Thoracic aorta (tissue), 2 donors: ENCODE results near the gene EID3. TPM values are rescaled to one million over a fixed set of nuclear protein-coding genes. Genes with fewer than 3 reads are reported as not detected.

Experiments
- ATAC-seq: fragments of 150-250 bp; one replicate; pipeline ENCODE4 v1.8.0; 2017; ENCODE audit warnings: low read depth; ENCODE audit not compliant: insufficient number of reproducible peaks, low FRiP score
- DNase-seq: peaks from one replicate; pipeline ENCODE4 v3.0.0-alpha.2; 2020; ENCODE audit warnings: low spot score
- H3K27ac ChIP-seq, 2 donors: fragments of 200-600 bp; sonication (generic); 1 replicate in 1 of 2; 2 replicates in 1 of 2; pipeline ENCODE4 v1.5.1; 2016; ENCODE audit warnings: mild to moderate bottlenecking in 2 of 2, moderate library complexity in 2 of 2
- H3K27me3 ChIP-seq: fragments of 200-600 bp; sonication (generic); replicated peaks from 2 replicates; pipeline ENCODE4 v1.6.0; 2016; ENCODE audit warnings: mild to moderate bottlenecking; ENCODE audit not compliant: insufficient read depth
- H3K36me3 ChIP-seq: fragments of 200-600 bp; sonication (generic); one replicate; pipeline ENCODE4 v1.5.1; 2016
- H3K4me1 ChIP-seq, 2 donors: fragments of 200-600 bp; sonication (generic); 1 replicate in 1 of 2; 2 replicates in 1 of 2; pipeline versions ENCODE4 v1.5.1 to v1.6.0; 2016; ENCODE audit warnings: low read depth in 2 of 2, mild to moderate bottlenecking in 1 of 2; ENCODE audit not compliant: control insufficient read depth in 1 of 2
- H3K4me3 ChIP-seq: fragments of 200-600 bp; sonication (generic); 2 replicates; pipeline ENCODE4 v1.5.1; 2016; ENCODE audit warnings: mild to moderate bottlenecking
- H3K9me3 ChIP-seq: fragments of 200-600 bp; sonication (generic); 2 replicates; pipeline ENCODE4 v1.5.1; 2016
- CTCF ChIP-seq: fragments of 200-600 bp; sonication (generic); IDR thresholded peaks from one replicate; pipeline ENCODE4 v1.5.1; 2019; ENCODE audit warnings: antibody characterized with exemption
- total RNA-seq, 2 donors: library from RNA; depleted of rRNA; stranded (reverse); fragments of >200 nt; gene quantifications; one replicate each; pipeline versions ENCODE4 v1.1.0 to v1.2.3, GENCODE V29; 2016

The EID3 gene
- total RNA-seq, 2 donors from 2014 or later, result 32.7 to 33.7 TPM

DNA sequence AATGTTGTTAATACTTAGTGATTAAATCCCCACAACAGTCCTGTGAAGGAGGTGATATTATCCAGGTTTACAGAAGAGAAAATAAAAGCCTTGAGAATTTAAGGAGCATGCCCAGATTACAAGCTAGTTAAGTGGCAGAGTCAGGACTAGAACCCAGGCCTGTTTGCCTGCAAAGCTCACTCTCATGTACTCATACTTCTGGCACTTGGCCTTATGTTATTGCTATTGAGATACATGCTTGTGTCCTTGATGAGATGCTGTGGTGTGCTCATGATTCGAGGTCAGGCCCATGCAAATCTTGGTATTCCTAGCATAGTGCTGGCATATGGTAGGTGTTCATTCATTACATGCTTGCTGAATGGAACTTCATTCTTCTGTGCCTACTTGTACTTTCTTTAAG is 7.6 kb upstream of the EID3 start:
- Histone ChIP-seq H3K36me3 (peaks cover 31% of the 10 kb centered on the region), H3K27me3 (no peaks in the 10 kb centered on the region), H3K9me3 (no peaks in the 10 kb centered on the region), H3K4me3 (peak overlapping the region; percentile 0), H3K27ac (no peak overlapping the region), H3K4me1 (peaks cover 48 to 91% of the 10 kb centered on the region in 2 donors)
- no peak for DNase-seq
- TF ChIP-seq CTCF, result no peak
- no peak for ATAC-seq

- ATAC-seq (no peak), DNase-seq (no peak)
- Histone ChIP-seq H3K4me3 (no peak overlapping the region), H3K36me3 (peaks cover 26% of the 10 kb centered on the region), H3K9me3 (no peaks in the 10 kb centered on the region), H3K4me1 (peaks cover 48 to 93% of the 10 kb centered on the region in 2 donors), H3K27ac (no peak overlapping the region), H3K27me3 (no peaks in the 10 kb centered on the region)
- TF ChIP-seq CTCF, result no peak
Observed at GRCh38 chr12:104296718-104297117, 6.8 kb upstream of the EID3 start.

GRCh38 chr12:104297477-104298113 is 5.9 kb upstream of the EID3 start:
- peaks cover 17% of the 10 kb centered on the region for H3K36me3 ChIP-seq
- peaks cover 41 to 93% of the 10 kb centered on the region in 2 donors for H3K4me1 ChIP-seq
- no peak overlapping the region for H3K4me3 ChIP-seq
- H3K9me3 ChIP-seq, result no peaks in the 10 kb centered on the region
- ATAC-seq (no peak), DNase-seq (no peak)
- H3K27me3 ChIP-seq, result no peaks in the 10 kb centered on the region
- H3K27ac ChIP-seq, result no peak overlapping the region
- no peak for TF ChIP-seq CTCF

DNA sequence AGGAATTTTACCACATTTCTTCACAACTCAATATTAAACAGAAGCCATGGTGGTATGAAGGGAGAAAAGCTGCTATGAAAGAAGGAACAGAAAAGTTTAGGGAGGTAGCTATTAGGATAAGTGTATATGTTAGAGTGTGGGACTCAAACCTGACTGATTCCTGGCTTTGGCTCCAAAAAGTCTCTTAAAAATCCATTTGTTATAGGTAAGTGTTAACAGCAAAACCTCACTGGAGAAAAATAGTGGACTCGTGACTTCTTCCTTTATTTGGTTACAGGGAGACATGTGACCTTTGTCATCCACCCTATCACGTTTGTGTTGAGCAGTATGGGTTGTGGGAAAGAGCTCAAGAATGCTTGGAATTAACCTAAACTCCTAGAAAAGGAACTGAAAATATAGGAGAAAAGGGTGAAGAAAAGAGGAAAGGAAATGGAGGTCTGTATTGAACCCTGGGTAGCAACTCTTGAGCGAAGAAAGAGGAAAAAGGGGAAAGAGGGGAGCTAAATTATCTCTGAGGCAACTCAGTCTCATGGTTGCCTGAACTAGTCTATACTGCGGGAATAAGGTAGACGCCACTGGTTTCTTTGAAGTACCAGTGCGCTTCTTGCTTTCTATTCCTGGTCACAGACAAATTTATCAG is 3.6 kb upstream of the EID3 start:
- H3K9me3 ChIP-seq, result no peaks in the 10 kb centered on the region
- no peaks in the 10 kb centered on the region for H3K27me3 ChIP-seq
- ATAC-seq (no peak), DNase-seq (no peak)
- TF ChIP-seq CTCF, result no peak
- H3K36me3 ChIP-seq, result peaks cover 7% of the 10 kb centered on the region
- H3K27ac ChIP-seq, result peak overlapping the region in 1 of 2 donors; percentile 41
- H3K4me3 ChIP-seq, result peak overlapping the region; percentile 5
- peaks cover 35 to 86% of the 10 kb centered on the region in 2 donors for H3K4me1 ChIP-seq

- H3K27me3 ChIP-seq, result no peaks in the 10 kb centered on the region
- H3K9me3 ChIP-seq, result no peaks in the 10 kb centered on the region
- H3K27ac ChIP-seq, result peak overlapping the region; percentile 48 to 64
- peaks cover 34 to 80% of the 10 kb centered on the region in 2 donors for H3K4me1 ChIP-seq
- TF ChIP-seq CTCF, result no peak
- H3K4me3 ChIP-seq, result peak overlapping the region; percentile 70
- no peaks in the 10 kb centered on the region for H3K36me3 ChIP-seq
- DNase-seq (no peak), ATAC-seq (no peak)
Observed at GRCh38 chr12:104304261-104305009, 896 bp downstream of the EID3 start.
